ENCODE results near the gene CACNA2D4.

The CACNA2D4 gene

GRCh38 chr12:1935242-1935641 lies 16.8 kb upstream of the CACNA2D4 start:
- no peaks in the 10 kb centered on the region for H3K27me3 ChIP-seq (ENCODE audit: insufficient read depth, poor library complexity, severe bottlenecking)
- no peak for DNase-seq (ENCODE audit: low read depth in 1 of 2, low spot score in 1 of 2)
- no peak for TF ChIP-seq POLR2AphosphoS5 (IDR thresholded peaks at IDR 0.05; ENCODE audit: low read depth)
- TF ChIP-seq CTCF (IDR thresholded peaks at IDR 0.05; ENCODE audit: insufficient read depth, low read length), result no peak
- TF ChIP-seq REST (IDR thresholded peaks at IDR 0.05; ENCODE audit: insufficient replicate concordance, low read depth), result no peak
- no peak for TF ChIP-seq SPI1 (IDR thresholded peaks at IDR 0.05; ENCODE audit: borderline replicate concordance, low read depth)
- no peak for TF ChIP-seq GABPA (IDR thresholded peaks at IDR 0.05; ENCODE audit: low read depth)
- no peak overlapping the region for H3K27ac ChIP-seq (replicated peaks)
- no peak overlapping the region for H3K4me3 ChIP-seq (replicated peaks; ENCODE audit: insufficient read depth, low read length)

- TF ChIP-seq GABPA (IDR thresholded peaks at IDR 0.05; ENCODE audit: low read depth) (no peak), REST (IDR thresholded peaks at IDR 0.05; ENCODE audit: insufficient replicate concordance, low read depth) (no peak), CTCF (IDR thresholded peaks at IDR 0.05; ENCODE audit: insufficient read depth, low read length) (no peak), SPI1 (IDR thresholded peaks at IDR 0.05; ENCODE audit: borderline replicate concordance, low read depth) (no peak), POLR2AphosphoS5 (IDR thresholded peaks at IDR 0.05; ENCODE audit: low read depth) (no peak)
- Histone ChIP-seq H3K4me3 (replicated peaks; ENCODE audit: insufficient read depth, low read length) (no peak overlapping the region), H3K27ac (replicated peaks) (no peak overlapping the region), H3K27me3 (ENCODE audit: insufficient read depth, poor library complexity, severe bottlenecking) (no peaks in the 10 kb centered on the region)
- DNase-seq (ENCODE audit: low read depth in 1 of 2, low spot score in 1 of 2), result no peak
Measured at GRCh38 chr12:1934831-1935230, 16.4 kb upstream of the CACNA2D4 start.

- no peak overlapping the region for H3K4me3 ChIP-seq (replicated peaks; ENCODE audit: insufficient read depth, low read length)
Measured at GRCh38 chr12:1934068-1934467, 15.6 kb upstream of the CACNA2D4 start.

GRCh38 chr12:1933342-1934051 lies 15.0 kb upstream of the CACNA2D4 start:
- Histone ChIP-seq H3K27me3 (ENCODE audit: insufficient read depth, poor library complexity, severe bottlenecking) (no peaks in the 10 kb centered on the region), H3K27ac (replicated peaks) (no peak overlapping the region), H3K4me3 (replicated peaks; ENCODE audit: insufficient read depth, low read length) (no peak overlapping the region)
- no peak for TF ChIP-seq CTCF (IDR thresholded peaks at IDR 0.05; ENCODE audit: insufficient read depth, low read length)
- TF ChIP-seq GABPA (IDR thresholded peaks at IDR 0.05; ENCODE audit: low read depth), result no peak
- TF ChIP-seq REST (IDR thresholded peaks at IDR 0.05; ENCODE audit: insufficient replicate concordance, low read depth), result no peak
- TF ChIP-seq SPI1 (IDR thresholded peaks at IDR 0.05; ENCODE audit: borderline replicate concordance, low read depth), result no peak
- TF ChIP-seq POLR2AphosphoS5 (IDR thresholded peaks at IDR 0.05; ENCODE audit: low read depth), result no peak
- no peak for DNase-seq (ENCODE audit: low read depth in 1 of 2, low spot score in 1 of 2)

More at GRCh38 chr12:1934068-1934467, 15.6 kb upstream of the CACNA2D4 start:
- no peak for TF ChIP-seq GABPA (IDR thresholded peaks at IDR 0.05; ENCODE audit: low read depth)
- TF ChIP-seq POLR2AphosphoS5 (IDR thresholded peaks at IDR 0.05; ENCODE audit: low read depth), result no peak
- TF ChIP-seq SPI1 (IDR thresholded peaks at IDR 0.05; ENCODE audit: borderline replicate concordance, low read depth), result no peak
- no peak for DNase-seq (ENCODE audit: low read depth in 1 of 2, low spot score in 1 of 2)
- H3K27ac ChIP-seq (replicated peaks), result no peak overlapping the region
- no peaks in the 10 kb centered on the region for H3K27me3 ChIP-seq (ENCODE audit: insufficient read depth, poor library complexity, severe bottlenecking)
